Gastrocnemius medialis (tissue), 4 donors: ENCODE results near the gene ASAP3. TPM values are rescaled to one million over a fixed set of nuclear protein-coding genes. Genes with fewer than 3 reads are reported as not detected.

ENCODE experiments used
- ATAC-seq, 2 donors: fragments of 150-250 bp; one replicate each; pipeline ENCODE4 v1.9.1; 2016
- DNase-seq, 2 donors: peaks; one replicate each; pipeline ENCODE4 v3.0.0-alpha.2; 2019
- H3K27ac ChIP-seq, 4 donors: fragments of 200-600 bp; sonication (generic); 1 replicate in 1 of 4; 2 replicates in 3 of 4; pipeline ENCODE4 v1.5.1; 2016 to 2018; ENCODE audit warnings: mild to moderate bottlenecking in 2 of 4, moderate library complexity in 1 of 4
- H3K27me3 ChIP-seq, 3 donors: fragments of 200-600 bp; sonication (generic) in 2 of 3; 1 replicate in 1 of 3; 2 replicates in 2 of 3; pipeline versions ENCODE4 v1.5.1 to v1.6.0; 2016 to 2019; ENCODE audit warnings: mild to moderate bottlenecking in 1 of 3, moderate library complexity in 1 of 3
- H3K36me3 ChIP-seq, 2 donors: fragments of 200-600 bp; sonication (generic) in 1 of 2; one replicate each; pipeline ENCODE4 v1.5.1; 2017 to 2018
- H3K4me1 ChIP-seq, 2 donors: fragments of 200-600 bp; sonication (generic) in 1 of 2; one replicate each; pipeline ENCODE4 v1.5.1; 2016 to 2017; ENCODE audit warnings: mild to moderate bottlenecking in 2 of 2
- H3K4me3 ChIP-seq, 4 donors: fragments of 200-600 bp; sonication (generic) in 3 of 4; 1 replicate in 1 of 4; 2 replicates in 3 of 4; pipeline ENCODE4 v1.5.1; 2016 to 2019; ENCODE audit warnings: mild to moderate bottlenecking in 2 of 4
- H3K9me3 ChIP-seq, 3 donors: fragments of 200-600 bp; sonication (generic) in 2 of 3; 1 replicate in 1 of 3; 2 replicates in 2 of 3; pipeline ENCODE4 v1.5.1; 2016 to 2019
- CTCF ChIP-seq, 5 experiments: fragments of 450-650 bp in 3 of 5; fragments of 200-600 bp in 2 of 5; sonication (generic) in 2 of 5; IDR thresholded peaks in 4 of 5; conservative IDR thresholded peaks in 1 of 5; 1 replicate in 4 of 5; 2 replicates in 1 of 5; pipeline ENCODE4 v1.5.1; 2016 to 2019; ENCODE audit warnings: antibody characterized with exemption in 5 of 5, mild to moderate bottlenecking in 3 of 5, moderate library complexity in 3 of 5
- POLR2A ChIP-seq, 2 donors: fragments of 450-650 bp; IDR thresholded peaks; one replicate each; pipeline ENCODE4 v1.6.1; 2017; ENCODE audit warnings: antibody characterized with exemption in 2 of 2, mild to moderate bottlenecking in 2 of 2, moderate library complexity in 2 of 2
- in situ Hi-C, 4 donors: fragments of 200-750 bp; cut with MboI; loops; one replicate each; pipeline versions ENCODE4 v1.15.0 to v1.8.0; 2017; ENCODE audit warnings: low sequenced_read_pairs in 4 of 4
- intact Hi-C: fragments of 100-400 bp; cut with DNase I; formaldehyde crosslinking; loops from one replicate; pipeline ENCODE4 v1.15.1; 2023; ENCODE audit warnings: low total_unique reads
- total RNA-seq, 4 donors: library from RNA; depleted of rRNA; stranded (reverse); fragments of >200 nt; gene quantifications; one replicate each; pipeline versions ENCODE4 v1.1.0 to v1.2.3, GENCODE V29; 2016

The ASAP3 gene
- total RNA-seq, 4 donors from 2014 or later: 55.5 to 129 (median 93.2) TPM

DNA sequence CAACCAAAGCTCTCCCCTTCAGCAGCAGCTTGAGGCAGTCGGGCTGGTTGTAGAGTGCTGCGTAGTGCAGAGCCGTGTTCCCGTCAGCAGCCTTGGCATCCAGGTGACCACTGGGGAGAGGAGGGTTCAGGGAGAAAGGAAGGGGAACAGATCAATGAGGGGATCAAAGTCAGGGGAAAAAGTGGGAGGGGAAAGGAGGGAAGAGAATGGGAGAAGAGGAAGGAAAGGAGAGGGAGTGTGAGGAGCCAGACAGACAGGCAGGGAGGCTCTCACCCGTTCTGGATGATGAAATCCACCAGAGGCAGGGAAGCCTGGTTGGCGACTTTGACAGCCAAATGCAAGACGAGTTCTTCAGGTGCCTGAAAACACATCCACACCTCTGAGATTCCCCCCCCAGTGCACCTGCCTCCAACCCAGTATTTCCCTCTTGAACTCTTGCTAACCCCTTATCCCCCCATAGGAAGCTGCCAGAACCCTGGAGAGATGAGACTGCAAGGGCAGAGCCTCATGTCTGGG, 49.7 kb downstream of the ASAP3 start:
- no peak for ATAC-seq
- Histone ChIP-seq H3K4me3 (no peak overlapping the region), H3K36me3 (peaks cover 0 to 63% of the 10 kb centered on the region in 2 donors), H3K4me1 (no peaks in the 10 kb centered on the region), H3K27me3 (no peaks in the 10 kb centered on the region), H3K27ac (peak overlapping the region in 1 of 4 donors; percentile 5), H3K9me3 (no peaks in the 10 kb centered on the region)
- no peak for DNase-seq
- TF ChIP-seq CTCF (IDR thresholded peaks at IDR 0.05 in 4 of 5, conservative IDR thresholded peaks at IDR 0.05 in 1 of 5) (no peak), POLR2A (IDR thresholded peaks at IDR 0.05) (no peak)
- intact Hi-C loops (no loop called here), in situ Hi-C loops (no loop called here)

DNA sequence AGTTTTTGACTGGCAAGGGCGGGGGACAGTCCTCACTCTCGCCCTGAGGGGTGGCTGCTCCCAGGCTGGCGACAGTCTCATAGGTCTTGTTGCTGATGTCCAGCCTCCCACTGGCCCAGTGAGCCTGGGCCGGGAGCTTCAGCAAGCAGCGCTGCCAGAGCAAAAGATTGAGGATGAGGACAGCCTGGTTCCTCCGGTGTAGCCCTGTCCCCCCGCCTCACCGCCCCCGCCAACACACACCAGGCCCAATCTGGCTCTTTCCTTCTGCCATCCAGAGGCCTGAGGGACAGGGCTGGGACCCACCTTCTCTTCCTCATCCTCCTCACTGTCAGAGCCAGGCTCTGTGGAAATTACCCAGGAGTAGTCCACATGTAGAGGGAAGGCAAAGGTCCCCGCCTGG, 50.9 kb downstream of the ASAP3 start:
- in situ Hi-C loops: no loop called here
- intact Hi-C loops: no loop called here
- Histone ChIP-seq H3K36me3 (peaks cover 0 to 66% of the 10 kb centered on the region in 2 donors), H3K4me1 (no peaks in the 10 kb centered on the region), H3K4me3 (no peak overlapping the region), H3K27ac (peak overlapping the region in 1 of 4 donors; percentile 9), H3K27me3 (no peaks in the 10 kb centered on the region), H3K9me3 (no peaks in the 10 kb centered on the region)
- TF ChIP-seq POLR2A (IDR thresholded peaks at IDR 0.05) (no peak), CTCF (IDR thresholded peaks at IDR 0.05 in 4 of 5, conservative IDR thresholded peaks at IDR 0.05 in 1 of 5) (no peak)
- ATAC-seq (no peak), DNase-seq (no peak)

DNA sequence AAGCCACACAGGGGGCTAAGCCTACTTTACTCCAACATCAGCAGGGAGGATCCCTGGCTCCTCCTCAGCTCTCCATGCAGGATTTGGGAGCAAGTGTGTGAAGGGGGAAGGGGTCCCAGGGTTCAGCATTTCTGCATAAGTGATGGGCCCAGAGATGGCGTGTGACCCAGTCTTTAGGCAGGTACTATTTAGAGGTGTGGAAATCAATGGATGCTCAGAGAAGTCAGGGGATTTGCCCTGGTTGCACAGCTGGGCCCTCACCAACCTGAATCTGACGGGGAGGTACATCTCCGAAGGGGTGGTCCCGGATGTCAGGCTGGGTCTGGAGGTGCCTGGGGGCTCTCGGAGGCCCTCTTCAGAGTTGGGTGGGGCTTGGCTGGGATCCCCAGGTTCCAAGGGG, 52.5 kb downstream of the ASAP3 start:
- no peaks in the 10 kb centered on the region for H3K9me3 ChIP-seq
- intact Hi-C loops: no loop called here
- peaks cover 0 to 55% of the 10 kb centered on the region in 2 donors for H3K36me3 ChIP-seq
- H3K4me3 ChIP-seq: no peak overlapping the region
- DNase-seq: no peak
- H3K4me1 ChIP-seq: peaks cover 0 to 9% of the 10 kb centered on the region in 2 donors
- in situ Hi-C loops: no loop called here
- no peaks in the 10 kb centered on the region for H3K27me3 ChIP-seq
- no peak for TF ChIP-seq POLR2A (IDR thresholded peaks at IDR 0.05)
- H3K27ac ChIP-seq: no peak overlapping the region
- no peak for ATAC-seq

GRCh38 chr1:23430803-23431202, 53.2 kb downstream of the ASAP3 start:
- H3K4me1 ChIP-seq: peaks cover 6 to 15% of the 10 kb centered on the region in 2 donors
- TF ChIP-seq CTCF (IDR thresholded peaks at IDR 0.05 in 4 of 5, conservative IDR thresholded peaks at IDR 0.05 in 1 of 5) (no peak), POLR2A (IDR thresholded peaks at IDR 0.05) (no peak)
- intact Hi-C loops (no loop called here), in situ Hi-C loops (no loop called here)
- peaks cover 0 to 49% of the 10 kb centered on the region in 2 donors for H3K36me3 ChIP-seq
- no peaks in the 10 kb centered on the region for H3K9me3 ChIP-seq
- ATAC-seq (no peak), DNase-seq (no peak)
- H3K27ac ChIP-seq: peak overlapping the region in 1 of 4 donors; percentile 22
- H3K27me3 ChIP-seq: no peaks in the 10 kb centered on the region
- H3K4me3 ChIP-seq: no peak overlapping the region

DNA sequence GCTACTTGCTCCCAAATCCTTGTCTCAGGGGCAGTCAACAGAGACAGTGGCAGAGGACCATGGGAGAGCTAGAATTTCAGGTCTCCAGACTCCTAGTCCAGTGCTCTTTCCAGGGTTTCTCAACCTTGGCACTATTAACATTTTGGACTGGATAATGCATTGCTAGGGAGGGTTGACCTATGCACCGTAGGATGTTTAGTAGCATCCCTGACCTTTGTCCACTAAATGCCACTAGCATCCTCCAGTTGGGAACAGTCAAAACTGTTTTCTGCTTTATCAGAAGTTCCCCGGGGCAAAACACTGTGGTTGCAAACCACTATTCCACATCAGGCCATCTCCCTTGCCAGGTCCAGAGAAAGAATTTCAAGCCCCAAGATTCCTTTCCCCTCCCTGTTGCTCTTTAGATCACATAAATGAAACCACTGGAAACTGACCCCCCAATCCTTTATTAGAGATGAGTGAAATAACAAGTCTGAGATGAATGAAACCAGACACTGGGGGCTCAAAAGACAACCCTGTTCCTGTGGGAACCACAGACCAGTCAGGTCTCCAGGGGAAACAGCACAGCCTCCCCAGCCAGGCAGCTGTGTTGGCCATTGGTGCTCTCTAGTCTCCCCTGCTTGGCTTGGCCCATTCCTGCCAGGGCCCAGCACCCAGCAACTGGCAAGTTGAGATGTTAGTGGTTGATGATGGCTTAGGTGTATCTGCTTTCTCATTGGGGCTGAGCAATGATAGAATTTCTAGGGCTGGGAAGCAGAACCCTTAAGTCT, 55.7 kb downstream of the ASAP3 start:
- H3K27me3 ChIP-seq: no peaks in the 10 kb centered on the region
- no peaks in the 10 kb centered on the region for H3K9me3 ChIP-seq
- in situ Hi-C loops (no loop called here), intact Hi-C loops (no loop called here)
- H3K36me3 ChIP-seq: peaks cover 0 to 36% of the 10 kb centered on the region in 2 donors
- ATAC-seq (no peak), DNase-seq (no peak)
- no peak for TF ChIP-seq CTCF (IDR thresholded peaks at IDR 0.05 in 4 of 5, conservative IDR thresholded peaks at IDR 0.05 in 1 of 5)
- TF ChIP-seq POLR2A (IDR thresholded peaks at IDR 0.05): no peak
- H3K27ac ChIP-seq: peak overlapping the region in 2 of 4 donors; percentile 34 to 94
- no peak overlapping the region for H3K4me3 ChIP-seq
- peaks cover 25 to 26% of the 10 kb centered on the region in 2 donors for H3K4me1 ChIP-seq
